Measurements from ENCODE around the gene TSPAN9.

Gene TSPAN9

GRCh38 chr12:3161861-3162260, 84.7 kb downstream of the TSPAN9 start:
- H3K27me3 ChIP-seq (ENCODE audit: control insufficient read depth, insufficient read depth, low read length) = no peaks in the 10 kb centered on the region
- no peak overlapping the region for H3K4me3 ChIP-seq (ENCODE audit: low read length)
- no peaks in the 10 kb centered on the region for H3K36me3 ChIP-seq (ENCODE audit: control insufficient read depth, insufficient read depth, low read length)
- H3K27ac ChIP-seq (ENCODE audit: low read depth, low read length) = no peak overlapping the region
- no peaks in the 10 kb centered on the region for H3K4me1 ChIP-seq (ENCODE audit: control insufficient read depth, insufficient read depth, low read length)
- no peak overlapping the region for H3K9ac ChIP-seq (ENCODE audit: low read length)

DNA sequence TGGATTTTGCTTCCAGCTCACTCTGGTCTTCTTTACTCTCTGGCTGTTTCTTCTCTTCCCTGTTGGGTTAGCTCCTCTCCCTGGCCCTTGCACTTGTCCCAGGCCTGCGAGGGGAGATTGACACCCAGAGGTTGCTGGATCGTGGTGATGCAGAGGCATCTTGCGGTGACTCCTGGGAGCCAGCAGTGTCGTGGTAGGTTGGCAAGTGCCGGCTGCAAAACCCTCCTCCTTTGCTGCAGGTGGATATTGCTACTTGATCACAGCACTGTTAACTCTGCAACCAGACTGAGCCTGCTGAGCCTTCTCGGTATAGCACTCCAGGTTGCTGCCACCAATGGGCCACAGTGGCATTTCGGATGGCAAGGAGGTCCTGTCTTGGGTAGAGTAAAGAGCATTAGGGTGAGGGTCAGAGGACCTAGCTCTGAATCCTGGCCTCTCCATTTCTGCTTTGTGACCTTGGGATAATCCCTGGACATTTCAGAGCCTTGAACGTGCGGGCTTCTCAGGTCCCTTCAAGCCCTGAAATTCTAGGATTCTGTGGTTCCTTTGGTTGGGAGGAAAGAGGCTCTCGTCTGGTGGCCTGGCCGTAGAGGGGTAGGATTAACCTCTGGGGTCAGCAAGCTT, 87.4 kb downstream of the TSPAN9 start:
- Histone ChIP-seq H3K4me1 (ENCODE audit: control insufficient read depth, insufficient read depth, low read length) (no peaks in the 10 kb centered on the region), H3K4me3 (ENCODE audit: low read length) (no peak overlapping the region), H3K27me3 (ENCODE audit: control insufficient read depth, insufficient read depth, low read length) (no peaks in the 10 kb centered on the region), H3K9ac (ENCODE audit: low read length) (no peak overlapping the region), H3K36me3 (ENCODE audit: control insufficient read depth, insufficient read depth, low read length) (no peaks in the 10 kb centered on the region), H3K27ac (ENCODE audit: low read depth, low read length) (no peak overlapping the region)

GRCh38 chr12:3165078-3165980, 88.2 kb downstream of the TSPAN9 start:
- Histone ChIP-seq H3K4me3 (ENCODE audit: low read length) (no peak overlapping the region), H3K27ac (ENCODE audit: low read depth, low read length) (no peak overlapping the region), H3K27me3 (ENCODE audit: control insufficient read depth, insufficient read depth, low read length) (no peaks in the 10 kb centered on the region), H3K4me1 (ENCODE audit: control insufficient read depth, insufficient read depth, low read length) (no peaks in the 10 kb centered on the region), H3K9ac (ENCODE audit: low read length) (no peak overlapping the region), H3K36me3 (ENCODE audit: control insufficient read depth, insufficient read depth, low read length) (no peaks in the 10 kb centered on the region)

GRCh38 chr12:3167636-3168035, 90.5 kb downstream of the TSPAN9 start:
- no peak overlapping the region for H3K4me3 ChIP-seq (ENCODE audit: low read length)
- no peak overlapping the region for H3K9ac ChIP-seq (ENCODE audit: low read length)
- no peak overlapping the region for H3K27ac ChIP-seq (ENCODE audit: low read depth, low read length)

DNA sequence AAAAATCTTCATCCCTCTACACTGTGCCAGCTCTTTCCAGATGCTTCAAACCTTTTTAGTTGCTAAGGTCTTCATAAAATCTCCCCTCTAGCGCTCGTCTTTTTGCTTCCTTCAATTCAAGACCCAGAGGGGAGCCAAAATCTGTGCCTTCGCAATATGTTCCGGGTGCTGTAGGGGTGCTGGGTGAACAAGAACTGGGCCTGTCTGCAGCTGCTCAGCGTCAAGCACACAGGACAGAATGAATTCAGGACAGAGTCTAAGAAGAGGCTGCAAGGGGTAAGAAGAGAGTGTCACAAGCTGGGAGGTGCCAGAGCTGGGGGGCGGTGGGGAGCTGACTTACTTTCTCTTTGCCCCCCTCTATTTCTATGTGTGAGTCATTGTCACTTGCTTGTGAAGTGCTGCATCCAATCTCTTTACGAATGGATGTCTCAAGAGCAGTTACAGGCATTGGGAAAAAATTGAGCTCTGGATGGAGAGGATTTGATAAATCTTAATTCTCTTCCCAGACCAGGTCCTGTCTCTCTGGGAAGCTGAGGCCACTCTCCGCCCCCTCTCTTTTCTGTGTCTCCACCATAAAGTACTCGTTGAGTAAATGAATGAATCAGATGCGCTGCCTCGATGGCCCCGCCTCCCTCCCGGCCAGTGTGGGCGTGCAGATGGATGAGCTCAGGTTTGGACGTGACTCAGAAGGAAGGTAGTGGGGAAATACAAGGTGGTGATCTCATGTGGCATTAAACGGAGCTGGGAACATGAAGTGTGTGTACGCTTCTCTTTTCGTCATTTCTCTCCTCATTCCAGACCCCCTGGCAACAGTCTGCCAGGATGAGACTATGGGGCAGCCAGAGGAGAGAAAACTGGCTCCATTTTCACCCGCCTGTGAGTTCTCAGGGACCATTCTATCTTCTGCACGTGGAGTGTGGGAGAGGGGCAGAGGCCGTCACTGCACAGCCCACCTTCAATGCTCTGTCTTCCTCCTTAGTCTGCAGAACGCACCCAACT, 91.3 kb downstream of the TSPAN9 start:
- Histone ChIP-seq H3K4me1 (ENCODE audit: control insufficient read depth, insufficient read depth, low read length) (no peaks in the 10 kb centered on the region), H3K27me3 (ENCODE audit: control insufficient read depth, insufficient read depth, low read length) (no peaks in the 10 kb centered on the region), H3K36me3 (ENCODE audit: control insufficient read depth, insufficient read depth, low read length) (no peaks in the 10 kb centered on the region), H3K4me3 (ENCODE audit: low read length) (no peak overlapping the region), H3K9ac (ENCODE audit: low read length) (no peak overlapping the region), H3K27ac (ENCODE audit: low read depth, low read length) (no peak overlapping the region)

More at GRCh38 chr12:3167636-3168035, 90.5 kb downstream of the TSPAN9 start:
- Histone ChIP-seq H3K36me3 (ENCODE audit: control insufficient read depth, insufficient read depth, low read length) (no peaks in the 10 kb centered on the region), H3K27me3 (ENCODE audit: control insufficient read depth, insufficient read depth, low read length) (no peaks in the 10 kb centered on the region), H3K4me1 (ENCODE audit: control insufficient read depth, insufficient read depth, low read length) (no peaks in the 10 kb centered on the region)

DNA sequence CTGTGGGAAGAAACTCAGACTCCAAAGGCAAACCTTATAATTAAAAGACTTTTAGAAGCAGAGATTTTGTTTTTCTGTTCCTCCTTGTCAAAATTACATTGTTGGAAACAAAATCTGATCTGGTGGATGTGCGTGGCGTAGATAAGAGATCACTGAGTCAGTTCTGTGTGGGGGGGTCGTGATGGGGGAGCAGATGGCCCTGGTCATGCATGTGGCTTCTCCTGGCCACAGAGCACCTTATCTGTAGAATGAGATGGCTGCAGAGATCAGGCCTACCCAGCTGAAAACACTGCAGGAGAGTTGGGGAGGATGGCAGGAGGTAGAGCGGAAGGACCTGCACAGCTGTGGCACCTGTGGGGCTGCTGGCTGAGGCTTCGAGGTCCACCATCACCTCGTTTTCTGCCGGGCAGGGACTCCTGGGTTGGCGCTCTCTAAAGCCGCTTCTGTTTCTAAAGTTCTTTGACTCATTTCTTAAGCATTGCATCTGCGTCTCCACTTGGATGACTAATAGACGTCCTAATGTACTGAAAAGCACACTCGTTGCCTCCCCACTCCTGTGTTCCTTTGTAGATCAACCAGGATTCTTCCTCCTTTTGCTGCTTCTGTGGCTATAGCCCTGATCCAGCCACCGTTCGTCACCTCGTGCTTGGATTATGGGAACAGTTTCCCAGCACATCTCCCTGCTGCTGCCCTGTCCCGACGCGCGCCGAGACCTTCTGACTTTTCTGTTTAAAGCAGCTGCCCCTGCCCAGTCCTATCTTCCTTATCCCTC, 93.4 kb downstream of the TSPAN9 start:
- H3K9ac ChIP-seq (ENCODE audit: low read length) = no peak overlapping the region
- H3K27me3 ChIP-seq (ENCODE audit: control insufficient read depth, insufficient read depth, low read length) = no peaks in the 10 kb centered on the region
- H3K36me3 ChIP-seq (ENCODE audit: control insufficient read depth, insufficient read depth, low read length) = no peaks in the 10 kb centered on the region
- H3K4me3 ChIP-seq (ENCODE audit: low read length) = no peak overlapping the region
- H3K4me1 ChIP-seq (ENCODE audit: control insufficient read depth, insufficient read depth, low read length) = no peaks in the 10 kb centered on the region
- H3K27ac ChIP-seq (ENCODE audit: low read depth, low read length) = no peak overlapping the region

GRCh38 chr12:3171195-3171591, 94.0 kb downstream of the TSPAN9 start:
- no peak overlapping the region for H3K4me3 ChIP-seq (ENCODE audit: low read length)
- no peak overlapping the region for H3K27ac ChIP-seq (ENCODE audit: low read depth, low read length)
- no peaks in the 10 kb centered on the region for H3K4me1 ChIP-seq (ENCODE audit: control insufficient read depth, insufficient read depth, low read length)
- H3K9ac ChIP-seq (ENCODE audit: low read length) = no peak overlapping the region
- H3K27me3 ChIP-seq (ENCODE audit: control insufficient read depth, insufficient read depth, low read length) = no peaks in the 10 kb centered on the region
- H3K36me3 ChIP-seq (ENCODE audit: control insufficient read depth, insufficient read depth, low read length) = no peaks in the 10 kb centered on the region

DNA sequence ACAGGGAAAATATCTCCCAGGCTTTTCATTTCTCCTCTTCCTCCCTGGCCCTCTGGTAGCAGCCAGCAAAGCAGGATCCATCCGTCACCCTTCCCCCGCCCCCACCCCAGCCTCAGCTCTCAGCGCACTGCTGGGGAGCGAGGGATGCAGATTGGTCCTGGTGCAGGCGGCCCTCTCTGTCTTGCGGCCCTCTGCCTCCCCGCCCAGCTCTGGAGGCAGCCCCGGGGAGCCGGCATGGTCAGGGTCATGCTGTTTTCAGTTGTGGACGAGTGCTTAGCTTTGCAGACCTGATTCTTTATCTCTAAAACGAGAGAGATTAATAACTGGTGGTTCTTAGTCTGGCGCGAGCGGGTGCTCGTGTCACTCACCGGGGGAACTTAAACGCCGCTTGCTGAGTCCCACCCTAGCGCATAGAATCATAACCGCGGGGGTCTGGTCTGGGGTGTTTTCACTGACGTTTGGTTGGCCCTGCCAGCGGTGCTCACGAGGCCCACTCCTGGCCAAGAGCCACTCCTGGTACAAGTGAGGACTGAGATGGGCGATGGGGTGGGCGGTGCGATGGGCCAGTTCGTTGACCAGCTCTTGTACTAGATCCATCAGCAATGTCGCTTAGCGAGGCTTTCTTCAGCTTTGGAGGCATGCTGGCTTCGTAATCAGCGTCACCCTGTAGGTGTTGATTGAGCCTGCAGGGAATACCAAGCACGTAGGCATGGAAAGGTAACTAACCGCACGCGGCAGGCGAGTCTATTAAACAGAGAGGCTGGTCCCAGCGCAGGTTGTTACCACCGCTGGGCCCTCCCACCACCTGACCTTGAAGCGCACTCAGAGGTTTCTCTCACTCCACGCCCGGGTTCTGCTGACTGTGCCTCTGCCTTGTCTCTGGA, 95.2 kb downstream of the TSPAN9 start:
- H3K36me3 ChIP-seq (ENCODE audit: control insufficient read depth, insufficient read depth, low read length) = no peaks in the 10 kb centered on the region
- no peaks in the 10 kb centered on the region for H3K4me1 ChIP-seq (ENCODE audit: control insufficient read depth, insufficient read depth, low read length)
- no peak overlapping the region for H3K9ac ChIP-seq (ENCODE audit: low read length)
- no peaks in the 10 kb centered on the region for H3K27me3 ChIP-seq (ENCODE audit: control insufficient read depth, insufficient read depth, low read length)
- H3K4me3 ChIP-seq (ENCODE audit: low read length) = no peak overlapping the region
- H3K27ac ChIP-seq (ENCODE audit: low read depth, low read length) = no peak overlapping the region

DNA sequence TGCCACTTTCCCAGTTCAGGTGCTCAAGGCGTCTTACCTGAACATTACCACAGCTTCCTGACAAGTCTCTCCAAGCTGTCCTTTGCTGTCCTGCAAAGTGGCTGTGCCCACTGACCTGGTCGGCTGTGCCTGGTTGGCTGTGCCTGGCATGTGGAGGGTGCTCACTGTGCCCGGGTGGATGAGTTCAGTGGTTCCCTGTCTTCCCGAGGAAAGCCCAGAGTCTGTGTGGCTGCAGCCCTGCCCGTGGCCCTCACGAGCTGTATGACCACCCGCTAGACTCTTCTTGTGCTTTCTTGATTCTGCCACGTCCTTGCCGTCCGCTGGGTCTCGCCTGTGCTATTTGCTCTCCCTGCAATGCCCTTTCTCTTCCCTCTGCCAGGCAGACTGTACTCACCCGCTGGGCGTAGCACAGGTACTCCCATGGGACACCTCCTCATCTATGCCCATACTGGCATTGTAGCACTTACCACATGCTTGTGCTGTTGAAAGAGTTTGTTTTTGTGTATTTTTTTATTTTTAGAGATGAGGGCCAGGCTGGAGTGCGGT, 95.9 kb downstream of the TSPAN9 start:
- H3K27me3 ChIP-seq (ENCODE audit: control insufficient read depth, insufficient read depth, low read length) = no peaks in the 10 kb centered on the region
- no peak overlapping the region for H3K27ac ChIP-seq (ENCODE audit: low read depth, low read length)
- H3K9ac ChIP-seq (ENCODE audit: low read length) = no peak overlapping the region
- no peaks in the 10 kb centered on the region for H3K36me3 ChIP-seq (ENCODE audit: control insufficient read depth, insufficient read depth, low read length)
- H3K4me3 ChIP-seq (ENCODE audit: low read length) = no peak overlapping the region
- no peaks in the 10 kb centered on the region for H3K4me1 ChIP-seq (ENCODE audit: control insufficient read depth, insufficient read depth, low read length)

GRCh38 chr12:3173912-3174311, 96.7 kb downstream of the TSPAN9 start:
- Histone ChIP-seq H3K4me1 (ENCODE audit: control insufficient read depth, insufficient read depth, low read length) (no peaks in the 10 kb centered on the region), H3K4me3 (ENCODE audit: low read length) (no peak overlapping the region)

GRCh38 chr12:3175238-3175637, 98.1 kb downstream of the TSPAN9 start:
- H3K36me3 ChIP-seq (ENCODE audit: control insufficient read depth, insufficient read depth, low read length) = no peaks in the 10 kb centered on the region
- no peak overlapping the region for H3K4me3 ChIP-seq (ENCODE audit: low read length)
- H3K27me3 ChIP-seq (ENCODE audit: control insufficient read depth, insufficient read depth, low read length) = no peaks in the 10 kb centered on the region
- H3K27ac ChIP-seq (ENCODE audit: low read depth, low read length) = no peak overlapping the region
- H3K4me1 ChIP-seq (ENCODE audit: control insufficient read depth, insufficient read depth, low read length) = no peaks in the 10 kb centered on the region
- no peak overlapping the region for H3K9ac ChIP-seq (ENCODE audit: low read length)

More at GRCh38 chr12:3173912-3174311, 96.7 kb downstream of the TSPAN9 start:
- Histone ChIP-seq H3K27me3 (ENCODE audit: control insufficient read depth, insufficient read depth, low read length) (no peaks in the 10 kb centered on the region), H3K36me3 (ENCODE audit: control insufficient read depth, insufficient read depth, low read length) (no peaks in the 10 kb centered on the region), H3K27ac (ENCODE audit: low read depth, low read length) (no peak overlapping the region), H3K9ac (ENCODE audit: low read length) (no peak overlapping the region)
